GM23338 (cell line): ENCODE measurements around the gene ALPL. TPM values are rescaled to one million over a fixed set of nuclear protein-coding genes. Genes with fewer than 3 reads are reported as not detected.

Experiments
- ATAC-seq: fragments of 200-7000 bp; cut with Tn5 transposase; 3 replicates; pipeline ENCODE4 v1.9.1; 2020
- DNase-seq: peaks from one replicate; pipeline ENCODE4 v3.0.0-alpha.2; 2015; ENCODE audit warnings: low spot score
- H2AFZ ChIP-seq: fragments of 200-600 bp; sonication (generic); 2 replicates; pipeline ENCODE4 v1.8.0; 2016; ENCODE audit warnings: antibody characterized with exemption, mild to moderate bottlenecking, moderate library complexity
- H3F3A ChIP-seq: fragments of 200-600 bp; sonication (generic); replicated peaks from 2 replicates; pipeline ENCODE4 v1.8.0; 2017; ENCODE audit warnings: antibody characterized with exemption, mixed run types, low read depth
- H3K27ac ChIP-seq: fragments of 200-600 bp; sonication (generic); 2 replicates; pipeline ENCODE4 v1.6.1; 2016; ENCODE audit warnings: low read depth
- H3K27me3 ChIP-seq: fragments of 200-600 bp; sonication (generic); 2 replicates; pipeline ENCODE4 v1.8.0; 2016; ENCODE audit warnings: mild to moderate bottlenecking, mixed run types, moderate library complexity; ENCODE audit not compliant: insufficient read depth
- H3K36me3 ChIP-seq: fragments of 200-600 bp; sonication (generic); 2 replicates; pipeline ENCODE4 v1.8.0; 2016; ENCODE audit warnings: mild to moderate bottlenecking; ENCODE audit not compliant: insufficient read depth
- H3K4me1 ChIP-seq: fragments of 200-600 bp; sonication (generic); 2 replicates; pipeline ENCODE4 v1.8.0; 2016; ENCODE audit warnings: mild to moderate bottlenecking, moderate library complexity; ENCODE audit not compliant: insufficient read depth
- H3K4me2 ChIP-seq: fragments of 200-600 bp; sonication (generic); 2 replicates; pipeline ENCODE4 v1.7.1; 2017; ENCODE audit warnings: mixed run types
- H3K4me3 ChIP-seq: fragments of 200-600 bp; sonication (generic); 2 replicates; pipeline ENCODE4 v1.6.1; 2016; ENCODE audit warnings: mixed run types
- H3K79me2 ChIP-seq: fragments of 200-600 bp; sonication (generic); replicated peaks from 2 replicates; pipeline ENCODE4 v1.8.0; 2017; ENCODE audit warnings: mild to moderate bottlenecking; ENCODE audit not compliant: insufficient read depth
- H3K9me2 ChIP-seq: fragments of 200-600 bp; sonication (generic); 2 replicates; pipeline ENCODE4 v1.8.0; 2017; ENCODE audit not compliant: insufficient read depth
- H4K20me1 ChIP-seq: fragments of 200-600 bp; sonication (generic); replicated peaks from 2 replicates; pipeline ENCODE4 v1.8.0; 2017; ENCODE audit warnings: mild to moderate bottlenecking; ENCODE audit not compliant: insufficient read depth
- H3K27ac Mint-ChIP-seq: 2 replicates; pipeline ENCODE4 v1.8.0; 2020; ENCODE audit warnings: inconsistent platforms, mild to moderate bottlenecking, moderate library complexity, mixed read lengths
- H3K27me3 Mint-ChIP-seq: 3 replicates; pipeline ENCODE4 v1.8.0; 2022; ENCODE audit warnings: low read depth, mild to moderate bottlenecking, moderate library complexity, mixed read lengths, inconsistent platforms; ENCODE audit not compliant: insufficient read depth, poor library complexity
- H3K36me3 Mint-ChIP-seq: 3 replicates; pipeline ENCODE4 v1.8.0; 2021; ENCODE audit warnings: low read depth, mild to moderate bottlenecking, inconsistent platforms, moderate library complexity, mixed read lengths
- H3K4me1 Mint-ChIP-seq: 3 replicates; pipeline ENCODE4 v1.8.0; 2020; ENCODE audit warnings: mild to moderate bottlenecking, inconsistent platforms, mixed read lengths
- H3K4me3 Mint-ChIP-seq: 3 replicates; pipeline ENCODE4 v1.8.0; 2021; ENCODE audit warnings: moderate library complexity, mild to moderate bottlenecking, inconsistent platforms, mixed read lengths
- H3K9me3 Mint-ChIP-seq: 3 replicates; pipeline ENCODE4 v1.8.0; 2020; ENCODE audit warnings: moderate library complexity, mild to moderate bottlenecking, inconsistent platforms, mixed read lengths
- JUNB ChIP-seq: IDR thresholded peaks from one replicate; pipeline ENCODE4 v1.6.1; 2016; ENCODE audit warnings: antibody characterized with exemption; ENCODE audit not compliant: unreplicated experiment
- ZNF331 ChIP-seq: fragments of 250-450 bp; sonication (Bioruptor Pico); IDR thresholded peaks from 2 replicates; pipeline ENCODE4 v1.5.0; 2020; ENCODE audit warnings: low read depth, mild to moderate bottlenecking, moderate library complexity
- polyA plus RNA-seq: library from polyadenylated mRNA; unstranded; fragments of >200 nt; fragmentation: Nextera tagmentation; extraction: Ambion mirVana; gene quantifications from 2 replicates; pipeline ENCODE4 v1.2.1, GENCODE V29; 2016
- total RNA-seq: library from RNA; depleted of rRNA; stranded (reverse); fragments of >200 nt; shearing (Covaris generic); gene quantifications from 2 replicates; pipeline ENCODE4 v1.2.3, GENCODE V29; 2014
- TF ChIP-seq, protein P1 (sequence below): fragments of 250-450 bp; sonication (Bioruptor Pico); IDR thresholded peaks from 2 replicates; pipeline ENCODE4 v1.5.0; 2020; ENCODE audit warnings: mild to moderate bottlenecking, moderate library complexity
- TF ChIP-seq, protein P2 (sequence below): IDR thresholded peaks from one replicate; pipeline ENCODE4 v1.6.1; 2018; ENCODE audit warnings: antibody characterized with exemption; ENCODE audit not compliant: unreplicated experiment

ALPL gene
- total and polyA plus RNA-seq, 2 experiments from 2014 or later: 116 to 187 TPM

DNA sequence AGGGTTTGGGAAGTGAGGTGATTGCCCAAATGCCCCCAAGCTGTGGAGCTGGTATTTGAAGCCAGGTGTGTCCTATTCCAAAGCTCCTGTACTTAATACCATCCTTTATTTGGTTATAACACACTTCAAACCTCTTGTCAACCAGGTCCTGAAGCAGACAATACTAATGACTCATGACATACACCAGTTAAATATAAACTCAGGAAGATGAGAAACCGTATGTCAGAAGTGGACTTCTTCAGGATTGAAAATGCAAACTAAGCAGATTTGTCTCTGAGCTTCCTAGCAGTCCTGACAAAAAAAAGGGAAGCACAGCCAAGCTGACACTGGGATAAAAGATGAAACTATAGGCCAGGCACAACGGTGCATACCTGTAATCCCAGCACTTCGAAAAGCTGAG is 70.6 kb downstream of the ALPL start (continued):
- TF ChIP-seq, protein P1, sequence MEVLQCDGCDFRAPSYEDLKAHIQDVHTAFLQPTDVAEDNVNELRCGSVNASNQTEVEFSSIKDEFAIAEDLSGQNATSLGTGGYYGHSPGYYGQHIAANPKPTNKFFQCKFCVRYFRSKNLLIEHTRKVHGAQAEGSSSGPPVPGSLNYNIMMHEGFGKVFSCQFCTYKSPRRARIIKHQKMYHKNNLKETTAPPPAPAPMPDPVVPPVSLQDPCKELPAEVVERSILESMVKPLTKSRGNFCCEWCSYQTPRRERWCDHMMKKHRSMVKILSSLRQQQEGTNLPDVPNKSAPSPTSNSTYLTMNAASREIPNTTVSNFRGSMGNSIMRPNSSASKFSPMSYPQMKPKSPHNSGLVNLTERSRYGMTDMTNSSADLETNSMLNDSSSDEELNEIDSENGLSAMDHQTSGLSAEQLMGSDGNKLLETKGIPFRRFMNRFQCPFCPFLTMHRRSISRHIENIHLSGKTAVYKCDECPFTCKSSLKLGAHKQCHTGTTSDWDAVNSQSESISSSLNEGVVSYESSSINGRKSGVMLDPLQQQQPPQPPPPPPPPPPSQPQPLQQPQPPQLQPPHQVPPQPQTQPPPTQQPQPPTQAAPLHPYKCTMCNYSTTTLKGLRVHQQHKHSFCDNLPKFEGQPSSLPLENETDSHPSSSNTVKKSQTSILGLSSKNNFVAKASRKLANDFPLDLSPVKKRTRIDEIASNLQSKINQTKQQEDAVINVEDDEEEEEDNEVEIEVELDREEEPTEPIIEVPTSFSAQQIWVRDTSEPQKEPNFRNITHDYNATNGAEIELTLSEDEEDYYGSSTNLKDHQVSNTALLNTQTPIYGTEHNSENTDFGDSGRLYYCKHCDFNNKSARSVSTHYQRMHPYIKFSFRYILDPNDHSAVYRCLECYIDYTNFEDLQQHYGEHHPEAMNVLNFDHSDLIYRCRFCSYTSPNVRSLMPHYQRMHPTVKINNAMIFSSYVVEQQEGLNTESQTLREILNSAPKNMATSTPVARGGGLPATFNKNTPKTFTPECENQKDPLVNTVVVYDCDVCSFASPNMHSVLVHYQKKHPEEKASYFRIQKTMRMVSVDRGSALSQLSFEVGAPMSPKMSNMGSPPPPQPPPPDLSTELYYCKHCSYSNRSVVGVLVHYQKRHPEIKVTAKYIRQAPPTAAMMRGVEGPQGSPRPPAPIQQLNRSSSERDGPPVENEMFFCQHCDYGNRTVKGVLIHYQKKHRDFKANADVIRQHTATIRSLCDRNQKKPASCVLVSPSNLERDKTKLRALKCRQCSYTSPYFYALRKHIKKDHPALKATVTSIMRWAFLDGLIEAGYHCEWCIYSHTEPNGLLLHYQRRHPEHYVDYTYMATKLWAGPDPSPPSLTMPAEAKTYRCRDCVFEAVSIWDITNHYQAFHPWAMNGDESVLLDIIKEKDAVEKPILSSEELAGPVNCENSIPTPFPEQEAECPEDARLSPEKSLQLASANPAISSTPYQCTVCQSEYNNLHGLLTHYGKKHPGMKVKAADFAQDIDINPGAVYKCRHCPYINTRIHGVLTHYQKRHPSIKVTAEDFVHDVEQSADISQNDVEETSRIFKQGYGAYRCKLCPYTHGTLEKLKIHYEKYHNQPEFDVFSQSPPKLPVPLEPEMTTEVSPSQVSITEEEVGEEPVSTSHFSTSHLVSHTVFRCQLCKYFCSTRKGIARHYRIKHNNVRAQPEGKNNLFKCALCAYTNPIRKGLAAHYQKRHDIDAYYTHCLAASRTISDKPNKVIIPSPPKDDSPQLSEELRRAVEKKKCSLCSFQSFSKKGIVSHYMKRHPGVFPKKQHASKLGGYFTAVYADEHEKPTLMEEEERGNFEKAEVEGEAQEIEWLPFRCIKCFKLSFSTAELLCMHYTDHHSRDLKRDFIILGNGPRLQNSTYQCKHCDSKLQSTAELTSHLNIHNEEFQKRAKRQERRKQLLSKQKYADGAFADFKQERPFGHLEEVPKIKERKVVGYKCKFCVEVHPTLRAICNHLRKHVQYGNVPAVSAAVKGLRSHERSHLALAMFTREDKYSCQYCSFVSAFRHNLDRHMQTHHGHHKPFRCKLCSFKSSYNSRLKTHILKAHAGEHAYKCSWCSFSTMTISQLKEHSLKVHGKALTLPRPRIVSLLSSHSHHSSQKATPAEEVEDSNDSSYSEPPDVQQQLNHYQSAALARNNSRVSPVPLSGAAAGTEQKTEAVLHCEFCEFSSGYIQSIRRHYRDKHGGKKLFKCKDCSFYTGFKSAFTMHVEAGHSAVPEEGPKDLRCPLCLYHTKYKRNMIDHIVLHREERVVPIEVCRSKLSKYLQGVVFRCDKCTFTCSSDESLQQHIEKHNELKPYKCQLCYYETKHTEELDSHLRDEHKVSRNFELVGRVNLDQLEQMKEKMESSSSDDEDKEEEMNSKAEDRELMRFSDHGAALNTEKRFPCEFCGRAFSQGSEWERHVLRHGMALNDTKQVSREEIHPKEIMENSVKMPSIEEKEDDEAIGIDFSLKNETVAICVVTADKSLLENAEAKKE (CRISPR knock-in tag): no peak

DNA sequence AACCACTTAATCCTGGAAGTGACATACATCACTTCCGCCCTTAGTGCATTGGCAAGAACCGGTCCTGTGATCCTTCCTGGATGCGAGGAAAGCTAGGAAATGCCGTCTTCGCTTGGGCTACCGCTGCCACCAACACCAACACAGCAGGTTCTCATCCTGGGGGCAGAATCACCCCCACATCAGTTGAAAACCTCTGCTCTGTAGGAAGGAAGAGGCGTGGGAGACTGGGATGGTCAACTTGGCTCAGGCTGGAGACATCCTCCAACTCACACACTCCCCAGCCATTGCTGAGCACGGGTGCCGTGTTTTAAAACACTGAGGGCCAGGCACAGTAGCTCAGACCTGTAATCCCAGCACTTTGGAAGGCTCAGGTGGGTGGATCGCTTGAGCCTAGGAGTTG is 74.9 kb downstream of the ALPL start:
- Histone ChIP-seq H3K27me3 (no peaks in the 10 kb centered on the region), H3K79me2 (no peaks in the 10 kb centered on the region), H3K4me3 (no peak overlapping the region), H3K27ac (no peak overlapping the region), H3K36me3 (no peaks in the 10 kb centered on the region), H3K4me2 (no peak overlapping the region), H2AFZ (no peak overlapping the region), H3K9me2 (no peaks in the 10 kb centered on the region), H4K20me1 (no peaks in the 10 kb centered on the region), H3K4me1 (no peaks in the 10 kb centered on the region), H3F3A (no peaks in the 10 kb centered on the region)
- H3K27me3 Mint-ChIP-seq: peaks cover 11% of the 10 kb centered on the region
- DNase-seq (no peak), ATAC-seq (no peak)
- H3K4me3 Mint-ChIP-seq: no peak overlapping the region
- H3K36me3 Mint-ChIP-seq: no peaks in the 10 kb centered on the region
- peaks cover 8% of the 10 kb centered on the region for H3K4me1 Mint-ChIP-seq
- H3K27ac Mint-ChIP-seq: no peak overlapping the region
- H3K9me3 Mint-ChIP-seq: no peaks in the 10 kb centered on the region
- TF ChIP-seq, protein P2, sequence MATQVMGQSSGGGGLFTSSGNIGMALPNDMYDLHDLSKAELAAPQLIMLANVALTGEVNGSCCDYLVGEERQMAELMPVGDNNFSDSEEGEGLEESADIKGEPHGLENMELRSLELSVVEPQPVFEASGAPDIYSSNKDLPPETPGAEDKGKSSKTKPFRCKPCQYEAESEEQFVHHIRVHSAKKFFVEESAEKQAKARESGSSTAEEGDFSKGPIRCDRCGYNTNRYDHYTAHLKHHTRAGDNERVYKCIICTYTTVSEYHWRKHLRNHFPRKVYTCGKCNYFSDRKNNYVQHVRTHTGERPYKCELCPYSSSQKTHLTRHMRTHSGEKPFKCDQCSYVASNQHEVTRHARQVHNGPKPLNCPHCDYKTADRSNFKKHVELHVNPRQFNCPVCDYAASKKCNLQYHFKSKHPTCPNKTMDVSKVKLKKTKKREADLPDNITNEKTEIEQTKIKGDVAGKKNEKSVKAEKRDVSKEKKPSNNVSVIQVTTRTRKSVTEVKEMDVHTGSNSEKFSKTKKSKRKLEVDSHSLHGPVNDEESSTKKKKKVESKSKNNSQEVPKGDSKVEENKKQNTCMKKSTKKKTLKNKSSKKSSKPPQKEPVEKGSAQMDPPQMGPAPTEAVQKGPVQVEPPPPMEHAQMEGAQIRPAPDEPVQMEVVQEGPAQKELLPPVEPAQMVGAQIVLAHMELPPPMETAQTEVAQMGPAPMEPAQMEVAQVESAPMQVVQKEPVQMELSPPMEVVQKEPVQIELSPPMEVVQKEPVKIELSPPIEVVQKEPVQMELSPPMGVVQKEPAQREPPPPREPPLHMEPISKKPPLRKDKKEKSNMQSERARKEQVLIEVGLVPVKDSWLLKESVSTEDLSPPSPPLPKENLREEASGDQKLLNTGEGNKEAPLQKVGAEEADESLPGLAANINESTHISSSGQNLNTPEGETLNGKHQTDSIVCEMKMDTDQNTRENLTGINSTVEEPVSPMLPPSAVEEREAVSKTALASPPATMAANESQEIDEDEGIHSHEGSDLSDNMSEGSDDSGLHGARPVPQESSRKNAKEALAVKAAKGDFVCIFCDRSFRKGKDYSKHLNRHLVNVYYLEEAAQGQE: no peak
- TF ChIP-seq JUNB (no peak), ZNF331 (CRISPR knock-in tag) (no peak)
- TF ChIP-seq, protein P1 (CRISPR knock-in tag): no peak
